Measurements from ENCODE around the gene NDRG3.

Gene NDRG3

GRCh38 chr20:36663031-36663430, 82.9 kb downstream of the NDRG3 start:
- no peaks in the 10 kb centered on the region for H3K27me3 Mint-ChIP-seq
- CTCF ChIA-PET = no interaction called here
- H3K27ac Mint-ChIP-seq = no peak overlapping the region
- H3K4me3 Mint-ChIP-seq = no peak overlapping the region
- H3K9me3 Mint-ChIP-seq = no peaks in the 10 kb centered on the region
- peaks cover 30% of the 10 kb centered on the region for H3K36me3 Mint-ChIP-seq
- DNase-seq = no peak
- H3K4me1 Mint-ChIP-seq = peaks cover 20% of the 10 kb centered on the region

GRCh38 chr20:36658300-36658699, 87.6 kb downstream of the NDRG3 start:
- H3K27me3 Mint-ChIP-seq = no peaks in the 10 kb centered on the region
- CTCF ChIA-PET = interaction anchor here (0.7 to 1.1 kb wide), 2 partner anchors 12 to 655 kb away, joined by 3 read pairs; partner anchors contain the start of gene SLA2
- peaks cover 31% of the 10 kb centered on the region for H3K36me3 Mint-ChIP-seq
- H3K9me3 Mint-ChIP-seq = no peaks in the 10 kb centered on the region
- peak overlapping the region; percentile 62 for H3K4me3 Mint-ChIP-seq
- DNase-seq = peak; percentile 53
- H3K4me1 Mint-ChIP-seq = peaks cover 31% of the 10 kb centered on the region
- H3K27ac Mint-ChIP-seq = peak overlapping the region; percentile 92

GRCh38 chr20:36656733-36657132, 89.2 kb downstream of the NDRG3 start:
- peaks cover 31% of the 10 kb centered on the region for H3K4me1 Mint-ChIP-seq
- no peak overlapping the region for H3K27ac Mint-ChIP-seq
- H3K4me3 Mint-ChIP-seq = no peak overlapping the region
- CTCF ChIA-PET = no interaction called here
- H3K27me3 Mint-ChIP-seq = no peaks in the 10 kb centered on the region
- no peak for DNase-seq
- no peaks in the 10 kb centered on the region for H3K9me3 Mint-ChIP-seq
- H3K36me3 Mint-ChIP-seq = peaks cover 37% of the 10 kb centered on the region

GRCh38 chr20:36655004-36655403, 90.9 kb downstream of the NDRG3 start:
- H3K36me3 Mint-ChIP-seq = peaks cover 30% of the 10 kb centered on the region
- H3K27ac Mint-ChIP-seq = no peak overlapping the region
- H3K27me3 Mint-ChIP-seq = no peaks in the 10 kb centered on the region
- H3K4me3 Mint-ChIP-seq = no peak overlapping the region
- CTCF ChIA-PET = interaction anchor here (1.2 kb wide), 1 partner anchor 9 kb away, joined by 4 read pairs; the partner anchor contains the start of gene SLA2
- no peaks in the 10 kb centered on the region for H3K9me3 Mint-ChIP-seq
- peaks cover 24% of the 10 kb centered on the region for H3K4me1 Mint-ChIP-seq
- no peak for DNase-seq

GRCh38 chr20:36654506-36654905, 91.4 kb downstream of the NDRG3 start:
- Mint-ChIP-seq H3K4me3 (no peak overlapping the region), H3K27ac (no peak overlapping the region), H3K9me3 (no peaks in the 10 kb centered on the region), H3K4me1 (peaks cover 24% of the 10 kb centered on the region), H3K36me3 (peaks cover 29% of the 10 kb centered on the region), H3K27me3 (no peaks in the 10 kb centered on the region)
- DNase-seq = no peak
- CTCF ChIA-PET = interaction anchor here (1.2 kb wide), 1 partner anchor 8 kb away, joined by 4 read pairs; the partner anchor contains the start of gene SLA2

- CTCF ChIA-PET = interaction anchor here (1.1 kb wide), 1 partner anchor 12 kb away, joined by 3 read pairs; no protein-coding TSS in a partner anchor
- Mint-ChIP-seq H3K27ac (no peak overlapping the region), H3K9me3 (no peaks in the 10 kb centered on the region), H3K27me3 (no peaks in the 10 kb centered on the region), H3K4me1 (peaks cover 16% of the 10 kb centered on the region), H3K36me3 (peaks cover 27% of the 10 kb centered on the region), H3K4me3 (no peak overlapping the region)
- DNase-seq = no peak
Observed at GRCh38 chr20:36653456-36653855, 92.4 kb downstream of the NDRG3 start.

GRCh38 chr20:36647196-36648121, 98.4 kb downstream of the NDRG3 start:
- Mint-ChIP-seq H3K9me3 (no peaks in the 10 kb centered on the region), H3K4me1 (peaks cover 41% of the 10 kb centered on the region), H3K36me3 (peaks cover 32% of the 10 kb centered on the region), H3K27ac (peak overlapping the region; percentile 69), H3K4me3 (peak overlapping the region; percentile 52), H3K27me3 (no peaks in the 10 kb centered on the region)
- CTCF ChIA-PET = interaction anchor here (0.7 kb wide), 1 partner anchor 12 kb away, joined by 3 read pairs; no protein-coding TSS in a partner anchor
- DNase-seq = no peak

- CTCF ChIA-PET = interaction anchor here (0.9 to 2.0 kb wide), 4 partner anchors 9 to 37 kb away, joined by 3 to 21 read pairs (median 4); no protein-coding TSS in a partner anchor
- DNase-seq = no peak
- Mint-ChIP-seq H3K4me1 (peaks cover 48% of the 10 kb centered on the region), H3K27me3 (no peaks in the 10 kb centered on the region), H3K9me3 (no peaks in the 10 kb centered on the region), H3K36me3 (peaks cover 36% of the 10 kb centered on the region), H3K4me3 (peak overlapping the region; percentile 96), H3K27ac (peak overlapping the region; percentile 97)
Observed at GRCh38 chr20:36646678-36647077, 99.2 kb downstream of the NDRG3 start.

- peaks cover 54% of the 10 kb centered on the region for H3K4me1 Mint-ChIP-seq
Observed at GRCh38 chr20:36645998-36646397, 99.9 kb downstream of the NDRG3 start, which contains the start of gene SLA2. SLA2 (minus strand) TSS chr20:36646196; CDS start chr20:36641335, 4,861 bp downstream.

GRCh38 chr20:36645353-36645752, 100.5 kb downstream of the NDRG3 start:
- Mint-ChIP-seq H3K4me3 (peak overlapping the region; percentile 96), H3K4me1 (peaks cover 56% of the 10 kb centered on the region), H3K36me3 (peaks cover 42% of the 10 kb centered on the region), H3K9me3 (no peaks in the 10 kb centered on the region), H3K27ac (peak overlapping the region; percentile 97), H3K27me3 (no peaks in the 10 kb centered on the region)
- no peak for DNase-seq
- CTCF ChIA-PET = interaction anchor here (1.0 to 2.0 kb wide), 7 partner anchors 10 to 237 kb away, joined by 3 to 21 read pairs (median 4); no protein-coding TSS in a partner anchor

More at GRCh38 chr20:36645998-36646397, 99.9 kb downstream of the NDRG3 start, which contains the start of gene SLA2:
- Mint-ChIP-seq H3K27me3 (no peaks in the 10 kb centered on the region), H3K27ac (peak within 1 kb of the TSS; percentile 97), H3K4me3 (peak within 1 kb of the TSS; percentile 96), H3K36me3 (peaks cover 39% of the 10 kb centered on the region), H3K9me3 (no peaks in the 10 kb centered on the region)
- peak; percentile 80 for DNase-seq
- CTCF ChIA-PET = interaction anchor here (0.9 to 2.0 kb wide), 8 partner anchors 9 to 236 kb away, joined by 3 to 21 read pairs (median 4); no protein-coding TSS in a partner anchor

- CTCF ChIA-PET = interaction anchor here (0.8 to 2.8 kb wide), 7 partner anchors 15 to 237 kb away, joined by 3 to 17 read pairs (median 4); partner anchors contain the start of gene RAB5IF
- DNase-seq = peak; percentile 40
- Mint-ChIP-seq H3K4me1 (peaks cover 56% of the 10 kb centered on the region), H3K4me3 (peak overlapping the region; percentile 96), H3K27me3 (no peaks in the 10 kb centered on the region), H3K9me3 (no peaks in the 10 kb centered on the region), H3K27ac (peak overlapping the region; percentile 97), H3K36me3 (peaks cover 44% of the 10 kb centered on the region)
Observed at GRCh38 chr20:36644706-36645095, 101.2 kb downstream of the NDRG3 start.

GRCh38 chr20:36644032-36644705, 101.7 kb downstream of the NDRG3 start:
- Mint-ChIP-seq H3K36me3 (peaks cover 46% of the 10 kb centered on the region), H3K4me1 (peaks cover 56% of the 10 kb centered on the region), H3K9me3 (no peaks in the 10 kb centered on the region), H3K27ac (peak overlapping the region; percentile 97), H3K27me3 (no peaks in the 10 kb centered on the region), H3K4me3 (peak overlapping the region; percentile 96)
- CTCF ChIA-PET = interaction anchor here (0.5 to 2.8 kb wide), 10 partner anchors 14 to 238 kb away, joined by 3 to 17 read pairs (median 4); partner anchors contain the start of gene RAB5IF
- peak; percentile 73 for DNase-seq

- peaks cover 60% of the 10 kb centered on the region for H3K36me3 Mint-ChIP-seq
- no peaks in the 10 kb centered on the region for H3K9me3 Mint-ChIP-seq
- DNase-seq = no peak
- peak overlapping the region; percentile 28 for H3K4me3 Mint-ChIP-seq
- no peaks in the 10 kb centered on the region for H3K27me3 Mint-ChIP-seq
- CTCF ChIA-PET = interaction anchor here (1.7 to 2.8 kb wide), 3 partner anchors 8 to 36 kb away, joined by 4 to 17 read pairs (median 11); partner anchors contain the start of gene RAB5IF
- H3K4me1 Mint-ChIP-seq = peaks cover 55% of the 10 kb centered on the region
- peak overlapping the region; percentile 78 for H3K27ac Mint-ChIP-seq
Observed at GRCh38 chr20:36642136-36642535, 103.8 kb downstream of the NDRG3 start.

GRCh38 chr20:36641506-36641843, 104.4 kb downstream of the NDRG3 start:
- Mint-ChIP-seq H3K27ac (peak overlapping the region; percentile 81), H3K27me3 (no peaks in the 10 kb centered on the region), H3K36me3 (peaks cover 62% of the 10 kb centered on the region), H3K4me3 (no peak overlapping the region), H3K4me1 (peaks cover 48% of the 10 kb centered on the region), H3K9me3 (no peaks in the 10 kb centered on the region)
- no peak for DNase-seq
- CTCF ChIA-PET = no interaction called here

All from activated naive CD4-positive, alpha-beta T cell treated with anti-CD3 and anti-CD28 coated beads, Interleukin-2, amount 10 ng/mL, durations not matched to agents 7 days and 5 days (primary cell).